GM12801 (cell line): Measurements from ENCODE around the gene LENG1.

ENCODE experiments used
- CTCF ChIP-seq: IDR thresholded peaks from one replicate; pipeline ENCODE4 v1.5.1; 2011; ENCODE audit warnings: control low read depth; ENCODE audit not compliant: insufficient read length; ENCODE audit errors: extremely low read depth

The LENG1 gene

GRCh38 chr19:54156490-54156889 lies 3.0 kb downstream of the LENG1 start:
- TF ChIP-seq CTCF = no peak

GRCh38 chr19:54155694-54156093 lies 3.8 kb downstream of the LENG1 start:
- no peak for TF ChIP-seq CTCF

DNA sequence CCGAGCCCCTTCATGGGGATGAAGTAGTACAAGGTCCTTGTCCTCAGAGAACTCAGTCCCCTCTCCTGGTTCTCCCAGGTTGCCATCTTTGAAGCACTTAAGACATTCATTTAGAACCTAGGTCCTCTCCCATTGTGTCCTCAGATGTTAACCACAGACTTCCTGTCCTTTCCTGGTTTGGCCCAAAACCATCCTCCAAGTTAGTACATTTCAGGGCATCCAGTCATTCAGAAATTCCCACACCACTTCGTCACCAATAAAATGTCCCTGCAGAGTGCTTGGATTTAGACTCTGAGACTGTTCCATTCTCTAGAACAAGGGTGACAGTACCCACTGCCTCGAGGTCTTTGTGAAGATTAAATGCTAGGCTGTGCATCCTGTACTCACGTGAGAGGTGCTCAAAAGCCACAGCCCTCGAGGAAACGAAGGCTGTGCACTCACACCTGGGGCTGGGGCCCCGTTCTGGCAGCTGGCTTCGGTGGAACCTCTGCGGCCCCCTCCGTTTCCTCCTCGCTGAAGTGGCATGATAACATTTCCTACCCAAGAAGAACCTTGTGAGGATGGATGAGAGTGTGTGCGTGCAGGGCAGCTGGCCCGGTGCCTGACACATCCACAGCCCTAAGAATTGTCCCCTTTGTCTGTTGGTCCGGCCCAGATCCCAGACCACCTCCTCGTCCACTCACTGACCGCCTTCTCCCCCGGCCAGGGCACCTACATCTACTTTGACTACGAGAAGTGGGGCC lies 4.7 kb downstream of the LENG1 start:
- no peak for TF ChIP-seq CTCF

- TF ChIP-seq CTCF = no peak
Measured at GRCh38 chr19:54153731-54154326, 5.7 kb downstream of the LENG1 start.

GRCh38 chr19:54152878-54153524 lies 6.5 kb downstream of the LENG1 start:
- TF ChIP-seq CTCF = no peak

GRCh38 chr19:54152267-54152666 lies 7.3 kb downstream of the LENG1 start:
- TF ChIP-seq CTCF = no peak

DNA sequence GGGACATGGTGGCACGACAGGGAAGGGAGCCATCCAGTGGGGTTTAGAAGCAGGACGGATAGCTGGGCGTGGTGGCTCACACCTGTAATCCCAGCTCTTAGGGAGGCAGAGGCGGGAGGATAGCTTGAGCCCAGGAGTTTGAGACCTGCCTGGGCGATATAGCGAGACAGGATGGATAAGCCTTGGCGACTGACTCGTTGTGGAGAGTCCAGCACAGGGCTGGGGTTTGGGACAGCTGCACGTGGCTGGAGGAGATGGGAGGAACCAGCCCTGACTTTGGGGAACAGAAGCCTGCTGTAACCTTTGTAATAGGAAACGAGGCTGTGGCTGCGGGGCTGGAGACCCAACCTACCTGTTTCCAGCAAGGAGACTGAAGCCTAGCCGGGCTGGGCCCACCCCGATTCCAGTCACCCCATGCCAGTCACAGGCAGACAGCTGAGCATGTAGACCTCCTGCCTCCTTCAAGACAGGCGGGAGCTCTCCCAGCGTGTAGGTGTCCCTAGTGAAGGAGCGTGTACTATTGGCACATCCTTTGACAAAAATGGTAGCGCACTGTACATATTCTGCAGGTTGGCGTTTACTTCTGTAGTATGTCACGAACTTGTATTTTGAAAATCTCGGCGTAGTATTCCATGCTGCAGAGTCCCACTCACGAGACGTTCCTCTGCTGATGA lies 8.0 kb downstream of the LENG1 start:
- TF ChIP-seq CTCF = no peak
